HepG2 (cell line): ENCODE results near the gene PHF13. TPM values are rescaled to one million over a fixed set of nuclear protein-coding genes. Genes with fewer than 3 reads are reported as not detected.

Experiments used
- ASH2L ChIP-seq: fragments of 300-600, 200-600 bp; sonication (generic); IDR thresholded peaks from 2 replicates; pipeline ENCODE4 v1.7.0; 2017; ENCODE audit warnings: low read depth, mild to moderate bottlenecking, moderate library complexity, mixed read lengths, low read length; ENCODE audit not compliant: insufficient read length
- E2F1 ChIP-seq: sonication (generic); formaldehyde crosslinking; IDR thresholded peaks from 2 replicates; pipeline ENCODE4 v1.5.0; 2020; ENCODE audit warnings: missing genetic modification reagents
- GFI1 ChIP-seq: sonication (generic); formaldehyde crosslinking; IDR thresholded peaks from 2 replicates; pipeline ENCODE4 v1.5.0; 2020; ENCODE audit warnings: missing genetic modification reagents, mild to moderate bottlenecking, borderline replicate concordance
- IRF2 ChIP-seq: IDR thresholded peaks from 2 replicates; pipeline ENCODE4 v1.6.1; 2018; ENCODE audit warnings: missing genetic modification reagents, missing compliant biosample characterization
- MTERF4 ChIP-seq: sonication (generic); formaldehyde crosslinking; IDR thresholded peaks from 2 replicates; pipeline ENCODE4 v1.8.0; 2023; ENCODE audit warnings: mild to moderate bottlenecking, missing genetic modification reagents
- TCF12 ChIP-seq, 2 experiments: fragments of 450-650 bp in 1 of 2; sonication (generic) in 1 of 2; formaldehyde crosslinking in 1 of 2; IDR thresholded peaks; 2 replicates each; pipeline versions ENCODE4 v1.6.1 to v1.8.0; 2017 to 2022; ENCODE audit warnings: antibody characterized with exemption in 1 of 2, mild to moderate bottlenecking in 1 of 2, missing genetic modification reagents in 1 of 2, moderate library complexity in 1 of 2
- U2AF2 ChIP-seq: fragments of 200-400 bp; formaldehyde crosslinking; IDR thresholded peaks from 2 replicates; pipeline ENCODE4 v1.6.1; 2017; ENCODE audit warnings: low read depth, mild to moderate bottlenecking, low read length
- ZNF687 ChIP-seq: sonication (generic); formaldehyde crosslinking; IDR thresholded peaks from 2 replicates; pipeline ENCODE4 v1.5.1; 2020; ENCODE audit warnings: mild to moderate bottlenecking, missing genetic modification reagents, moderate library complexity
- ZSCAN31 ChIP-seq: sonication (generic); formaldehyde crosslinking; IDR thresholded peaks from 2 replicates; pipeline ENCODE4 v1.5.0; 2020; ENCODE audit warnings: low read depth, mild to moderate bottlenecking, missing genetic modification reagents
- polyA plus RNA-seq, 8 experiments: library from polyadenylated mRNA; depleted of rRNA in 3 of 8; stranded (reverse) in 7 of 8; unstranded in 1 of 8; fragments of >200 nt; fragmentation: Illumina TruSeq in 4 of 8; extraction: Trizol in 4 of 8; gene quantifications; 2 replicates each; pipeline versions ENCODE4 v1.2.1 to v1.2.3, GENCODE V29; 2011 to 2016; ENCODE audit warnings: low read depth in 4 of 8, missing spikeins in 1 of 8, mixed read lengths in 1 of 8; ENCODE audit not compliant: insufficient read depth in 1 of 8
- total RNA-seq, 5 experiments: library from RNA; depleted of rRNA; stranded (reverse); fragments of >200 nt; fragmentation: Illumina TruSeq; extraction: Trizol; gene quantifications; 2 replicates each; pipeline ENCODE4 v1.2.3, GENCODE V29; 2016; ENCODE audit warnings: low read depth in 1 of 5
- TF ChIP-seq, protein P1 (sequence below): sonication (generic); formaldehyde crosslinking; IDR thresholded peaks from 2 replicates; pipeline ENCODE4 v1.5.0; 2020; ENCODE audit warnings: mild to moderate bottlenecking, missing genetic modification reagents, borderline replicate concordance
- TF ChIP-seq, protein P2 (sequence below): sonication (generic); formaldehyde crosslinking; IDR thresholded peaks from 2 replicates; pipeline ENCODE4 v1.9.0; 2021; ENCODE audit warnings: missing genetic modification reagents, borderline replicate concordance
- TF ChIP-seq, protein P3 (sequence below): sonication (generic); formaldehyde crosslinking; IDR thresholded peaks from 2 replicates; pipeline ENCODE4 v1.4.0; 2020; ENCODE audit warnings: missing genetic modification reagents

Gene PHF13
- total and polyA plus RNA-seq, 2 of the 13 experiments (the other 11 are each of a cell fraction or from before 2014, with no cell fraction given) = 4.7 to 7.4 TPM

GRCh38 chr1:6634371-6635052, 21.0 kb downstream of the PHF13 start (continued):
- TF ChIP-seq U2AF2 (no peak), ZNF687 (CRISPR knock-in tag) (peak; percentile 70), ZSCAN31 (CRISPR knock-in tag) (no peak), IRF2 (CRISPR knock-in tag) (no peak), GFI1 (CRISPR knock-in tag) (no peak), E2F1 (CRISPR knock-in tag) (no peak), TCF12 (IDR thresholded peaks at IDR 0.05) (no peak), TCF12 (CRISPR knock-in tag; IDR thresholded peaks at IDR 0.05) (no peak), ASH2L (no peak), MTERF4 (CRISPR knock-in tag) (no peak)
- TF ChIP-seq, protein P1, sequence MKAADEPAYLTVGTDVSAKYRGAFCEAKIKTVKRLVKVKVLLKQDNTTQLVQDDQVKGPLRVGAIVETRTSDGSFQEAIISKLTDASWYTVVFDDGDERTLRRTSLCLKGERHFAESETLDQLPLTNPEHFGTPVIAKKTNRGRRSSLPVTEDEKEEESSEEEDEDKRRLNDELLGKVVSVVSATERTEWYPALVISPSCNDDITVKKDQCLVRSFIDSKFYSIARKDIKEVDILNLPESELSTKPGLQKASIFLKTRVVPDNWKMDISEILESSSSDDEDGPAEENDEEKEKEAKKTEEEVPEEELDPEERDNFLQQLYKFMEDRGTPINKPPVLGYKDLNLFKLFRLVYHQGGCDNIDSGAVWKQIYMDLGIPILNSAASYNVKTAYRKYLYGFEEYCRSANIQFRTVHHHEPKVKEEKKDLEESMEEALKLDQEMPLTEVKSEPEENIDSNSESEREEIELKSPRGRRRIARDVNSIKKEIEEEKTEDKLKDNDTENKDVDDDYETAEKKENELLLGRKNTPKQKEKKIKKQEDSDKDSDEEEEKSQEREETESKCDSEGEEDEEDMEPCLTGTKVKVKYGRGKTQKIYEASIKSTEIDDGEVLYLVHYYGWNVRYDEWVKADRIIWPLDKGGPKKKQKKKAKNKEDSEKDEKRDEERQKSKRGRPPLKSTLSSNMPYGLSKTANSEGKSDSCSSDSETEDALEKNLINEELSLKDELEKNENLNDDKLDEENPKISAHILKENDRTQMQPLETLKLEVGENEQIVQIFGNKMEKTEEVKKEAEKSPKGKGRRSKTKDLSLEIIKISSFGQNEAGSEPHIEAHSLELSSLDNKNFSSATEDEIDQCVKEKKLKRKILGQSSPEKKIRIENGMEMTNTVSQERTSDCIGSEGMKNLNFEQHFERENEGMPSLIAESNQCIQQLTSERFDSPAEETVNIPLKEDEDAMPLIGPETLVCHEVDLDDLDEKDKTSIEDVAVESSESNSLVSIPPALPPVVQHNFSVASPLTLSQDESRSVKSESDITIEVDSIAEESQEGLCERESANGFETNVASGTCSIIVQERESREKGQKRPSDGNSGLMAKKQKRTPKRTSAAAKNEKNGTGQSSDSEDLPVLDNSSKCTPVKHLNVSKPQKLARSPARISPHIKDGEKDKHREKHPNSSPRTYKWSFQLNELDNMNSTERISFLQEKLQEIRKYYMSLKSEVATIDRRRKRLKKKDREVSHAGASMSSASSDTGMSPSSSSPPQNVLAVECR (CRISPR knock-in tag) = peak; percentile 23; the same call in 1 of the 2 replicates
- TF ChIP-seq, protein P2, sequence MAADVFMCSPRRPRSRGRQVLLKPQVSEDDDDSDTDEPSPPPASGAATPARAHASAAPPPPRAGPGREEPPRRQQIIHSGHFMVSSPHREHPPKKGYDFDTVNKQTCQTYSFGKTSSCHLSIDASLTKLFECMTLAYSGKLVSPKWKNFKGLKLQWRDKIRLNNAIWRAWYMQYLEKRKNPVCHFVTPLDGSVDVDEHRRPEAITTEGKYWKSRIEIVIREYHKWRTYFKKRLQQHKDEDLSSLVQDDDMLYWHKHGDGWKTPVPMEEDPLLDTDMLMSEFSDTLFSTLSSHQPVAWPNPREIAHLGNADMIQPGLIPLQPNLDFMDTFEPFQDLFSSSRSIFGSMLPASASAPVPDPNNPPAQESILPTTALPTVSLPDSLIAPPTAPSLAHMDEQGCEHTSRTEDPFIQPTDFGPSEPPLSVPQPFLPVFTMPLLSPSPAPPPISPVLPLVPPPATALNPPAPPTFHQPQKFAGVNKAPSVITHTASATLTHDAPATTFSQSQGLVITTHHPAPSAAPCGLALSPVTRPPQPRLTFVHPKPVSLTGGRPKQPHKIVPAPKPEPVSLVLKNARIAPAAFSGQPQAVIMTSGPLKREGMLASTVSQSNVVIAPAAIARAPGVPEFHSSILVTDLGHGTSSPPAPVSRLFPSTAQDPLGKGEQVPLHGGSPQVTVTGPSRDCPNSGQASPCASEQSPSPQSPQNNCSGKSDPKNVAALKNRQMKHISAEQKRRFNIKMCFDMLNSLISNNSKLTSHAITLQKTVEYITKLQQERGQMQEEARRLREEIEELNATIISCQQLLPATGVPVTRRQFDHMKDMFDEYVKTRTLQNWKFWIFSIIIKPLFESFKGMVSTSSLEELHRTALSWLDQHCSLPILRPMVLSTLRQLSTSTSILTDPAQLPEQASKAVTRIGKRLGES (CRISPR knock-in tag) = no peak
- TF ChIP-seq, protein P3, sequence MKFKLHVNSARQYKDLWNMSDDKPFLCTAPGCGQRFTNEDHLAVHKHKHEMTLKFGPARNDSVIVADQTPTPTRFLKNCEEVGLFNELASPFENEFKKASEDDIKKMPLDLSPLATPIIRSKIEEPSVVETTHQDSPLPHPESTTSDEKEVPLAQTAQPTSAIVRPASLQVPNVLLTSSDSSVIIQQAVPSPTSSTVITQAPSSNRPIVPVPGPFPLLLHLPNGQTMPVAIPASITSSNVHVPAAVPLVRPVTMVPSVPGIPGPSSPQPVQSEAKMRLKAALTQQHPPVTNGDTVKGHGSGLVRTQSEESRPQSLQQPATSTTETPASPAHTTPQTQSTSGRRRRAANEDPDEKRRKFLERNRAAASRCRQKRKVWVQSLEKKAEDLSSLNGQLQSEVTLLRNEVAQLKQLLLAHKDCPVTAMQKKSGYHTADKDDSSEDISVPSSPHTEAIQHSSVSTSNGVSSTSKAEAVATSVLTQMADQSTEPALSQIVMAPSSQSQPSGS (CRISPR knock-in tag) = no peak
